ENCODE measurements around the gene LRBA.

Gene LRBA

DNA sequence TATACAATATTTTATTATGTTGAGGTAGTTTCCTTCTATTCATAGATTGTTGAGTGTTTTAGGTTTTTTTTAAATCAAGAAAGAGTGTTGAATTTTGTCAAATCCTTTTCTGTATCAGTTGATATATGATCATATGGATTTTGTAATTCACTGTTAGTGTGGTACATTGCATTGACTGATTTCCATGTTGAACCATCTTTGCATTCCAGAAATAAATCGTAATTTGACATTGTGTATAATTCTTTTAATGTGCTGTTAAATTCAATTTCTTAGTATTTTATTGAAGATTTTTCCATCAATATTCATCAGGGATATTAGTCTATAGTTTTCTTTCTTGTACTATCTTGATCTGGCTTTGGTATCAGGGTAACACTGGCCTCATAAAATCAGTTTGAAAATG, 103.8 kb downstream of the LRBA start:
- TF ChIP-seq POLR2AphosphoS5 (IDR thresholded peaks at IDR 0.05; ENCODE audit: low read depth, low read length) (no peak), TAF1 (IDR thresholded peaks at IDR 0.05; ENCODE audit: borderline replicate concordance, low read depth, low read length) (no peak), POLR2A (IDR thresholded peaks at IDR 0.05; ENCODE audit: low read depth, low read length) (no peak)
- DNase-seq (ENCODE audit: insufficient read length) (no peak), FAIRE-seq (no peak)

DNA sequence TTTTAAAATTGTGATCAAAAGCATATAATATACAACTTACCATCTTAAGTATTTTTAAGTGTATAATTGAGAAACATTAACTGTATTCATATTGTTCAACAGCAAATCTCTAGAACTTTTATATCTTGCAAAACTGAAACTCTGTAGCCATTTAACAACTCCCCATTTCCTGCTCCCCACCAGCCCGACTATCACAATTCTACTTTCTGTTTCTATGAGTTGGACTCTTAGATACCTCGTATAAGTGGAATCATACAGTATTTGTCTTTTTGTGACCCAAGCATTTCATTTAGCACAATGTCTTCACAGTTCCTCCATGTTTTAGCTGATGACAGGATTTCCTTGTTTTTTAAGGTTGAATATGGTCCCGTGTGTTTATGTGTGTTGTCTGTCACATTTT, 106.0 kb downstream of the LRBA start:
- FAIRE-seq (no peak), DNase-seq (ENCODE audit: insufficient read length) (no peak)
- TF ChIP-seq POLR2A (IDR thresholded peaks at IDR 0.05; ENCODE audit: low read depth, low read length) (no peak), TAF1 (IDR thresholded peaks at IDR 0.05; ENCODE audit: borderline replicate concordance, low read depth, low read length) (no peak), POLR2AphosphoS5 (IDR thresholded peaks at IDR 0.05; ENCODE audit: low read depth, low read length) (no peak)

DNA sequence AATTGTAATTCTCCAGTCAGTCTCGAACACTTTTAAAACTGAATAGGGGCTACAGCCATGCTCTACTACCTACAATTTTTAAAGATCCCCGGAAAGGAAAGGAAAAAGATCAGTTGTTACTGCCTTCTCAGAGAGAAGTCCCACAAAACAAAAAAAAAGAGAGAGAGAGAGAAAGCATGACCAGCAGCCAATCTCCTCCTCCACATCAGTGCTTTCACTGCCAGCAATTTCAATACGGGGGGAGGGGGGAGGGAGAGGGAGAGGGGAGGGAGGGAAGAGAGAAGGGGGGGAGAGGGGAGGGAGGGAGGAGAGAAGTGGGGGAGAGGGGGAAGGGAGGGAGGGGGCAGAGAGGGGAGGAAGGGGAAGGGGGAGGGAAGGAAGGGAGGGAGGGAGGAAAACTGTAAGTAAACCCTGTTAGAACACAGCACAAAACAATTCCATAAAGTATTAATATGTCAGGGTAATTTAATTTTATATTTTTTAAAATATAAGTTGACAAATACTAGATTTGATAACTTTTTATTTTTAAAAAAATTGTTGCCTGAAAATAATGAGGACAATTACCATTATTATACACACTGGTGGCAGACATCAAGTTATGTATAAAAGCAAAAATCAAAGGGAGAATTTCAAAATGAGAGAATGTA, 108.0 kb downstream of the LRBA start:
- TF ChIP-seq POLR2AphosphoS5 (IDR thresholded peaks at IDR 0.05; ENCODE audit: low read depth, low read length), result no peak
- TF ChIP-seq TAF1 (IDR thresholded peaks at IDR 0.05; ENCODE audit: borderline replicate concordance, low read depth, low read length), result no peak
- no peak for TF ChIP-seq POLR2A (IDR thresholded peaks at IDR 0.05; ENCODE audit: low read depth, low read length)
- DNase-seq (ENCODE audit: insufficient read length) (no peak), FAIRE-seq (no peak)

DNA sequence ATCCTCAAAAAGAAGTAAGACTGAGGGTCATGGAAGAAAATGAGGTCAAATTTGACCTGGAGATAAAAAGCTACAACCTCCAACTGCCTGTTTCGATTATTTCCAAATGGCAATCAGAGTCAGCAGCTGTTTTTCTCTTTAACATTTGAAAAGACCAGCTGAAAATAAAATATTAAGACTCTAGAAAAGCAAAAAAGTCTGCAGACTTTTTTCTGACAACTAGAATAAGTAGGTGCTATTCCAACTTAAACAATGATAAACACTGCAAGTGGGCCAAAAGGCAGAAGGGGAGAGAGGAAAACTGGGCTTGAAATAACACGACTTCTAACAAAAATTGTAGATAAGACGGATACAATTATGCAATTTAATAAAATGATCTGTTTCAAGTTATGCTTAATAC, 110.4 kb downstream of the LRBA start:
- DNase-seq (ENCODE audit: insufficient read length) (no peak), FAIRE-seq (no peak)
- no peak for TF ChIP-seq TAF1 (IDR thresholded peaks at IDR 0.05; ENCODE audit: borderline replicate concordance, low read depth, low read length)
- TF ChIP-seq POLR2AphosphoS5 (IDR thresholded peaks at IDR 0.05; ENCODE audit: low read depth, low read length), result no peak
- no peak for TF ChIP-seq POLR2A (IDR thresholded peaks at IDR 0.05; ENCODE audit: low read depth, low read length)

DNA sequence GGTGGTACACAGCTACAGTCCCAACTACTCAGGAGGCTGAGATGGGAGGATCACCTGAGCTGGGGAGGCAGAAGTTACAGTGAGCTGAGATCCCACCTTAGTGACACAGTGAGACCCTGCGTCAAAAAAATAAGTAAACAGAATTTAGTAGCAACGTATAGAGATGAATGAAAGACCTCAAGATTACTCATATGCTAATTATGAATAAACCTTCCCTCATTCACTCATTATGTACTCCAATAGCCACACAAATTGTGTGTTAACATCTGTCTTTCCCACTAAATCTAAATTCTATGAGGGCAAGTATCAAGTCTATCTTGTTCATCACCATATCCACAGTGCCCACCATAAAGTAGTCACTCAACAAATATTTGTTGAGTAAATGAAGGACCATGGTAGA, 111.5 kb downstream of the LRBA start:
- no peak for FAIRE-seq
- TF ChIP-seq TAF1 (IDR thresholded peaks at IDR 0.05; ENCODE audit: borderline replicate concordance, low read depth, low read length), result no peak
- no peak for TF ChIP-seq POLR2A (IDR thresholded peaks at IDR 0.05; ENCODE audit: low read depth, low read length)
- TF ChIP-seq POLR2AphosphoS5 (IDR thresholded peaks at IDR 0.05; ENCODE audit: low read depth, low read length), result no peak
- no peak for DNase-seq (ENCODE audit: insufficient read length)

DNA sequence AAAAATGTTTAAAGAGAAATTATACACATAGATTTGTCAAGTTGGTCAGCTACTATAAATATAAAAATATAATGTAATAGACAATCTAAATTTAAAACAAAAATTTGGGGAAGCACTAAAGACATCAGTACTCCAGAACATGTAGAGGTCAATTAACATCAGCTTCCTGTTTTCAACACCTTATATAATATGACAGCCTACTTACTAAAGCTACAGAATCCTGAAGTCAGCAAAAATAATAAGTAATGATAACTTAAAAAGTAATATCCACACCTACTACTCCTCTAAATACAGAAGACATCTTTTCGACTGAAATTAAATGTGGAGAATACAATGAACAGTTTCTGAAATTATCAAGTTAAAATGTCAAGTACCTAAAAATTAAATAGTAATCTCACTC, 118.6 kb downstream of the LRBA start:
- TF ChIP-seq POLR2AphosphoS5 (IDR thresholded peaks at IDR 0.05; ENCODE audit: low read depth, low read length), result no peak
- TF ChIP-seq POLR2A (IDR thresholded peaks at IDR 0.05; ENCODE audit: low read depth, low read length), result no peak
- no peak for TF ChIP-seq TAF1 (IDR thresholded peaks at IDR 0.05; ENCODE audit: borderline replicate concordance, low read depth, low read length)
- peak; percentile 36 for FAIRE-seq
- DNase-seq (ENCODE audit: insufficient read length), result no peak

DNA sequence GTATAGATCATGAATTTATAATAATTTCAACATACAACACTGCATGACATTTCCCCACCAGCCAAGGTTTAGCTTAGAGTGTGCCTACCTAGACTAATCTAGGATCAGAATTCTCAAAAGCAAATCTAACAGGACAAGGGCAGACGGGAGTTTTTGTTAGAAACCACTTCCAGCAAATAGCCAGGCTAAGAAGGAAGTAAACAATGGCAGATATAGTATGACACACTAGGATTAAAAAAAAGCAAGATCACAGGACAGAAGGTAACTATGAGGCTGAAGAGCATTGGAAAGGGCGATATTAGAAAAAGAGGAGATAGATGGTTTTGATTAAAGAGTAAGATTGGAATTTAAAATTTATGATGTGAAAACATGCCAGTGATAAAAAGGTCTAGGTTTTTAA, 124.8 kb downstream of the LRBA start:
- DNase-seq (ENCODE audit: insufficient read length) (no peak), FAIRE-seq (no peak)
- TF ChIP-seq POLR2A (IDR thresholded peaks at IDR 0.05; ENCODE audit: low read depth, low read length) (no peak), TAF1 (IDR thresholded peaks at IDR 0.05; ENCODE audit: borderline replicate concordance, low read depth, low read length) (no peak), POLR2AphosphoS5 (IDR thresholded peaks at IDR 0.05; ENCODE audit: low read depth, low read length) (no peak)

DNA sequence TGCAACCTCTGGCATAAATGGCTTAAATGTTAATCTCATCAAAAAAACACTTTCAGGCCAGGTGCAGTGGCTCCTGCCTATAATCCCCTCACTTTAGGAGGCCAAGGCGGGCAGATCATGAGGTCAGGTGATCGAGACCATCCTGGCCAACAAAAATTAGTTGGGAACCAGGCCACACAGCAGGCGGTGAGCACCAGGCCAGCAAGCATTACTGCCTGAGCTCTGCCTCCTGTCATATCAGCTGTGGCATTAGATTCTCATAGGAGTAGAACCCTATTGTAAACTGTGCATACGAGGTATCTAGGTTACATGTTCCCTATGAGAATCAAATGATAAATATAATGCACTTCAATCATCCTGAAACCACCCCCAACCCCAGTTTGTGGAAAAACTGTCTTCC, 125.8 kb downstream of the LRBA start:
- DNase-seq (ENCODE audit: insufficient read length) (no peak), FAIRE-seq (no peak)
- no peak for TF ChIP-seq TAF1 (IDR thresholded peaks at IDR 0.05; ENCODE audit: borderline replicate concordance, low read depth, low read length)
- TF ChIP-seq POLR2AphosphoS5 (IDR thresholded peaks at IDR 0.05; ENCODE audit: low read depth, low read length), result no peak
- no peak for TF ChIP-seq POLR2A (IDR thresholded peaks at IDR 0.05; ENCODE audit: low read depth, low read length)

DNA sequence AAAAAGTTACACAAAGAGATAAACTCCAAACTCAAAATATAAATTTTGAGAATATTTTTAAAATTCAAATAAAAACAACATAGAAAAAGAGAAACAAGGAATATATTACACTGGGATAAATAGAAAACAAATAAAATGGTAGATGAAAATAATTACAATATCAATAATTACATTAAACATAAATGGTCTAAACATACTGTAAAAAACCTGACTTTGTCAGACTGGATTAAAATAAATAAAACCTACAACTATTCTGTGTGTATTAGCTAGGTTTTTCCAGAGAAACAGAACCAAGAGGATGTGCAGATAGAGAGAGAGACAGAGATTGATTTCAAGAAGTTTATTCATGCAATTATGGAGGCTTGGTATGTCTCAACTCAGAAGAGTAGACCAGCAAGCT, 126.5 kb downstream of the LRBA start:
- TF ChIP-seq POLR2A (IDR thresholded peaks at IDR 0.05; ENCODE audit: low read depth, low read length) (no peak), TAF1 (IDR thresholded peaks at IDR 0.05; ENCODE audit: borderline replicate concordance, low read depth, low read length) (no peak), POLR2AphosphoS5 (IDR thresholded peaks at IDR 0.05; ENCODE audit: low read depth, low read length) (no peak)
- no peak for DNase-seq (ENCODE audit: insufficient read length)
- no peak for FAIRE-seq

DNA sequence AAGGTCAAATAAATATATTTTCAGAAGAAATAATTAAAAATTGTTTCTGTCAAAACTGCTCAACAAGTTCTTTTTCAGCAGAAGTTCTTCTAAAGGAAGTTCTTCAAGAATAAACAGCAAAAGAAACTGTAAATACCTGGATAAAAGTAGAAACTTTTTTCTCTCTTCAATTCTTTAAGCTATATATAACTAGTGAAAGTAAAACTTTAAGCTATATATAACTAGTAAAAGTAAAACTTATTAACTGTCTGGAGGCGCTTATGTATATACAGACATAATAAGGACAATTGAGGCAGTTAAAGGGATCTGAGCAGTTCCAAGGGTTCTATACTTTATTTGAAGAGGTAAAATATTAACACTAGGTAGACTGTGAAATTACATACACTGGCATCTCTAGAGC, 126.9 kb downstream of the LRBA start:
- TF ChIP-seq POLR2AphosphoS5 (IDR thresholded peaks at IDR 0.05; ENCODE audit: low read depth, low read length), result no peak
- TF ChIP-seq TAF1 (IDR thresholded peaks at IDR 0.05; ENCODE audit: borderline replicate concordance, low read depth, low read length), result no peak
- TF ChIP-seq POLR2A (IDR thresholded peaks at IDR 0.05; ENCODE audit: low read depth, low read length), result no peak
- DNase-seq (ENCODE audit: insufficient read length), result no peak
- FAIRE-seq, result no peak

DNA sequence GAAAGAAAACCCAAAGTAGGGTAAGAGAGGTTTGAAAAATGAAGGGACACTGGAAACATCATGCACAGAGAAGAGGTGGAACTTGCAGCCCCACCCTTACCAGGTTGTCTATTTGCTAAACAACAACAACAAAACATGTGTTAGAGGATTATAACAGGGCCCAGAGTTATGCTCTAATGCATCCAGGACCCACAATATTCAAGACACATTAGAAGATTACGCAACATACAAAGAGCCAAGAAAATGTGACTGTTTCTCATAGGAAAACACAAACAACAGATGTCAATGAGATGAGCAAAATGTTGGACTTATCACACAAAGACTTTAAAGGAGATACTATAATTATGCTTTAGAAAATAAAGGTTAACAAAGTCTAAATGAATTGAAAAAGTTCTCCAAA, 128.5 kb downstream of the LRBA start:
- peak; percentile 60 for FAIRE-seq
- no peak for DNase-seq (ENCODE audit: insufficient read length)
- no peak for TF ChIP-seq POLR2A (IDR thresholded peaks at IDR 0.05; ENCODE audit: low read depth, low read length)
- TF ChIP-seq TAF1 (IDR thresholded peaks at IDR 0.05; ENCODE audit: borderline replicate concordance, low read depth, low read length), result no peak
- no peak for TF ChIP-seq POLR2AphosphoS5 (IDR thresholded peaks at IDR 0.05; ENCODE audit: low read depth, low read length)

DNA sequence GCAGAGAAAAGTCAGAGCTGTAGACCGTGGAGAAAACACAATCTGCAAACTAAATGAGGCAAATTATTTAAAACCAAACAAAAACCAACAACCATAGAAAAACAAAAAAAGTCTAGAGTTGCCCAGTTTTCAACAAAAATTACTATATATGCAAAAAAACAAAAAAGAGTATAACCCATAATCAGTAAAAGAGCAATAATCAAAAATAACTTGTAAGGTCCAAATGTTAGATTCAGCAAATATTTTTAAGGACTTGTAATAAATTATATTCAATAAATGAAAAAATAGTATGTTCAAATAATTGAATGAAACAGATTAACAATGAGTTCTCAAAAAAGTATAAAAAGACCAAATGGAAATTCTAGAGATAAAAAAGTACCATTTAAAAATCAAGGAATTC, 130.5 kb downstream of the LRBA start:
- DNase-seq (ENCODE audit: insufficient read length) (no peak), FAIRE-seq (no peak)
- TF ChIP-seq POLR2AphosphoS5 (IDR thresholded peaks at IDR 0.05; ENCODE audit: low read depth, low read length) (no peak), TAF1 (IDR thresholded peaks at IDR 0.05; ENCODE audit: borderline replicate concordance, low read depth, low read length) (no peak), POLR2A (IDR thresholded peaks at IDR 0.05; ENCODE audit: low read depth, low read length) (no peak)

All from GM12892 (cell line).